Measurements from ENCODE around the gene ATP8A2. TPM values are rescaled to one million over a fixed set of nuclear protein-coding genes. Genes with fewer than 3 reads are reported as not detected.
"Not testable (repeated sequence)": the region's sequence is repeated elsewhere in the genome, so short reads cannot be mapped to it uniquely, and the experiment has no call there.

Gene ATP8A2
- total RNA-seq, 1 donor from 2014 or later, result 1.9 TPM

DNA sequence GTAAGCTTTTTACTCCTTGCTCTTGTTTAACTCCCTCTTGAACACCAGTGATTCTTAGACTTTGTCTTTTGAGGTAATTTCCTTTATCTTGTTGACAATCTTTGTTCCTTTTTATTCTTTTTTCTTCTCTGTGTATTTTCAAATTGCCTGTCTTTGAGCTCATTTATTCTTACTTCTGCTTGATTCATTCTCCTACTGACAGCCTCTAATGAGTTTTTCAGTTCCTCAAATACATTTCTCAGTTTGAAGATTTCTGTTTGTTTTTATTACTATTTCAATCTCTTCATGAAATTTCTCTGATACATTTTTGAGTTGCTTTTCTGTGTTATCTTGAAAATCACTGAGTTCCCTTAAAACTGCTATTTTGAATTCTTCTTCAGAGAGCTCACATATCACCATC lies 154.1 kb downstream of the ATP8A2 start:
- Histone ChIP-seq H3K4me3 (no peak overlapping the region), H3K27ac (no peak overlapping the region), H3K36me3 (no peaks in the 10 kb centered on the region), H3K4me1 (no peaks in the 10 kb centered on the region), H3K9me3 (peaks cover 12% of the 10 kb centered on the region), H3K27me3 (peaks cover 7% of the 10 kb centered on the region)
- no peak for ATAC-seq
- intact Hi-C loops (cut with DNase I), result no loop called here
- TF ChIP-seq, protein P1, sequence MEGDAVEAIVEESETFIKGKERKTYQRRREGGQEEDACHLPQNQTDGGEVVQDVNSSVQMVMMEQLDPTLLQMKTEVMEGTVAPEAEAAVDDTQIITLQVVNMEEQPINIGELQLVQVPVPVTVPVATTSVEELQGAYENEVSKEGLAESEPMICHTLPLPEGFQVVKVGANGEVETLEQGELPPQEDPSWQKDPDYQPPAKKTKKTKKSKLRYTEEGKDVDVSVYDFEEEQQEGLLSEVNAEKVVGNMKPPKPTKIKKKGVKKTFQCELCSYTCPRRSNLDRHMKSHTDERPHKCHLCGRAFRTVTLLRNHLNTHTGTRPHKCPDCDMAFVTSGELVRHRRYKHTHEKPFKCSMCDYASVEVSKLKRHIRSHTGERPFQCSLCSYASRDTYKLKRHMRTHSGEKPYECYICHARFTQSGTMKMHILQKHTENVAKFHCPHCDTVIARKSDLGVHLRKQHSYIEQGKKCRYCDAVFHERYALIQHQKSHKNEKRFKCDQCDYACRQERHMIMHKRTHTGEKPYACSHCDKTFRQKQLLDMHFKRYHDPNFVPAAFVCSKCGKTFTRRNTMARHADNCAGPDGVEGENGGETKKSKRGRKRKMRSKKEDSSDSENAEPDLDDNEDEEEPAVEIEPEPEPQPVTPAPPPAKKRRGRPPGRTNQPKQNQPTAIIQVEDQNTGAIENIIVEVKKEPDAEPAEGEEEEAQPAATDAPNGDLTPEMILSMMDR (IDR thresholded peaks at IDR 0.05), result no peak
- no peak for DNase-seq

GRCh38 chr13:25528266-25528665 lies 156.5 kb downstream of the ATP8A2 start:
- Histone ChIP-seq H3K27ac (no peak overlapping the region), H3K4me1 (no peaks in the 10 kb centered on the region), H3K4me3 (no peak overlapping the region), H3K36me3 (no peaks in the 10 kb centered on the region), H3K9me3 (peaks cover 12% of the 10 kb centered on the region), H3K27me3 (peaks cover 7% of the 10 kb centered on the region)
- intact Hi-C loops (cut with DNase I), result no loop called here
- TF ChIP-seq, protein P1 (IDR thresholded peaks at IDR 0.05), result no peak
- DNase-seq, result no peak
- no peak for ATAC-seq

DNA sequence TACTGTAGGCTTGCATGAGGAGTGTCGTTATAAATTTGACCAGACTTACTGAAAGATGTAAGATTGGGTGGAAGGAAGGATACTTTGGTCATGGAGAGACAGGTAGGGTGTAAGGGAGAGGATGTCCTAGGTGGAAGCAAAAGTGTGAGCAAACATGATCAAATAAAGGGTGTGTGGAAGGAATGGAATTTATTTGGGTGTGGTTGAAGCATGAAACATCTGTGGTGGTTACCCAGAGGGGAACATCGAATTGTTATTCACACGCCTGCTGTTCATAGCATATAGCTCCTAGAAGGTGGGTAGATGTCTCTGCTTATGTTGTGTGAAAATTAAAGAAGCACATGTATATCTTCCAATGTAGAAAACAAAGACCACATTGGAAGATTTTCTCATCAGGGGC lies 157.7 kb downstream of the ATP8A2 start:
- intact Hi-C loops (cut with DNase I), result no loop called here
- Histone ChIP-seq H3K9me3 (peaks cover 12% of the 10 kb centered on the region), H3K27me3 (peaks cover 7% of the 10 kb centered on the region), H3K27ac (no peak overlapping the region), H3K4me1 (no peaks in the 10 kb centered on the region), H3K36me3 (no peaks in the 10 kb centered on the region), H3K4me3 (no peak overlapping the region)
- DNase-seq, result no peak
- TF ChIP-seq, protein P1 (IDR thresholded peaks at IDR 0.05), result no peak
- no peak for ATAC-seq

GRCh38 chr13:25538276-25538675 lies 166.5 kb downstream of the ATP8A2 start:
- no peaks in the 10 kb centered on the region for H3K27me3 ChIP-seq
- ATAC-seq, result no peak
- H3K36me3 ChIP-seq, result no peaks in the 10 kb centered on the region
- no peak overlapping the region for H3K4me3 ChIP-seq
- intact Hi-C loops (cut with DNase I), result no loop called here
- no peak for DNase-seq
- no peaks in the 10 kb centered on the region for H3K4me1 ChIP-seq
- TF ChIP-seq, protein P1 (IDR thresholded peaks at IDR 0.05), result no peak
- H3K27ac ChIP-seq, result no peak overlapping the region
- no peaks in the 10 kb centered on the region for H3K9me3 ChIP-seq

- Histone ChIP-seq H3K9me3 (no peaks in the 10 kb centered on the region), H3K27me3 (no peaks in the 10 kb centered on the region), H3K4me3 (no peak overlapping the region), H3K27ac (no peak overlapping the region), H3K4me1 (no peaks in the 10 kb centered on the region), H3K36me3 (no peaks in the 10 kb centered on the region)
- ATAC-seq (no peak), DNase-seq (no peak)
- TF ChIP-seq, protein P1 (IDR thresholded peaks at IDR 0.05), result no peak
- intact Hi-C loops (cut with DNase I), result no loop called here
Observed at GRCh38 chr13:25541434-25542123, 169.8 kb downstream of the ATP8A2 start.

DNA sequence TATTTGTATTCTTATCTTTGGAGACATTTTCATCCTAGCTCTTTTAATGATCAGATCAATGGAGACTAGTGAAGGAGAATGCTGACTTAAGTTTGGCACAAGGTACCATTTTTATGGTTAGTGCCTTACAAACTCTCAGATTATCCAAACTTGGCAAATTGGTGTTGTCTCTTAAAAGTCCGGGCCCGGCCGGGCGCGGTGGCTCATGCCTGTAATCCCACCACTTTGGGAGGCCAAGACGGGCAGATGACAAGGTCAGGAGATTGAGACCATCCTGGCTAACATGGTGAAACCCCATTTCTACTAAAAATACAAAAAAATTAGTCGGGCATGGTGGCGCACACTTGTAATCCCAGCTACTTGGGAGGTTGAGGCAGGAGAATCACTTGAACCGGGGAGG lies 177.2 kb downstream of the ATP8A2 start:
- intact Hi-C loops (cut with DNase I); H3K27me3 ChIP-seq; ATAC-seq; DNase-seq; H3K9me3 ChIP-seq; H3K4me1 ChIP-seq; H3K36me3 ChIP-seq; H3K4me3 ChIP-seq; H3K27ac ChIP-seq: not testable (repeated sequence)

Measured in upper lobe of right lung (tissue), 1 donor.